ENCODE measurements around the gene TEKT5.

TEKT5 gene

GRCh38 chr16:10699756-10700155, 5.0 kb upstream of the TEKT5 start:
- no peak overlapping the region for H3K27ac ChIP-seq (replicated peaks)
- no peak overlapping the region for H3K4me3 ChIP-seq (replicated peaks; ENCODE audit: insufficient read depth, low read length)
- H3K27me3 ChIP-seq (ENCODE audit: insufficient read depth, poor library complexity, severe bottlenecking) = no peaks in the 10 kb centered on the region
- no peak for DNase-seq (ENCODE audit: low read depth in 1 of 2, low spot score in 1 of 2)
- no peak for TF ChIP-seq POLR2AphosphoS5 (IDR thresholded peaks at IDR 0.05; ENCODE audit: low read depth)
- no peak for TF ChIP-seq REST (IDR thresholded peaks at IDR 0.05; ENCODE audit: insufficient replicate concordance, low read depth)
- no peak for TF ChIP-seq GABPA (IDR thresholded peaks at IDR 0.05; ENCODE audit: low read depth)
- TF ChIP-seq SPI1 (IDR thresholded peaks at IDR 0.05; ENCODE audit: borderline replicate concordance, low read depth) = no peak
- TF ChIP-seq CTCF (IDR thresholded peaks at IDR 0.05; ENCODE audit: insufficient read depth, low read length) = no peak

DNA sequence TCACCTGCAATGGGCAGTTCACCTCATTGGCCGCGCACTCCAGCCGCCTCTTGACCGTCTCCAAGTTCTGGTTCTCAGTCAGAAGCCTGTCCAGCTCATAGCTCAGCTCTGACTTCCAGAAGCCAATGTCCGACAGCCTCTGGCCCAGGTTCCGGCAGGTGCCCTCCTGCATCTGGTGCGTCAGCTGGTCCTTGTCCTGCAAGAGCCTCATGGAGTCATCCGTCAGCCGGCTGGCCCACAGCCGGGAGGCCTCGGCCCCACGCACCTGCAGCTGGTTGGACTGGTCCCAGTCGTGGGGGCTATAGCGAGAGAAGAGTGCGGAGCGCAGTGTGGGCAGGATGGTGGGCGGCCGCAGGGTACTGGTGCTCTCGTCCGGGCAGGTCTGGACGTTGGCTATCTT, 424 bp downstream of the TEKT5 start:
- Histone ChIP-seq H3K4me3 (replicated peaks; ENCODE audit: insufficient read depth, low read length) (no peak overlapping the region), H3K27me3 (ENCODE audit: insufficient read depth, poor library complexity, severe bottlenecking) (no peaks in the 10 kb centered on the region), H3K27ac (replicated peaks) (no peak overlapping the region)
- no peak for DNase-seq (ENCODE audit: low read depth in 1 of 2, low spot score in 1 of 2)
- TF ChIP-seq CTCF (IDR thresholded peaks at IDR 0.05; ENCODE audit: insufficient read depth, low read length) (no peak), REST (IDR thresholded peaks at IDR 0.05; ENCODE audit: insufficient replicate concordance, low read depth) (no peak), SPI1 (IDR thresholded peaks at IDR 0.05; ENCODE audit: borderline replicate concordance, low read depth) (no peak), POLR2AphosphoS5 (IDR thresholded peaks at IDR 0.05; ENCODE audit: low read depth) (no peak)

DNA sequence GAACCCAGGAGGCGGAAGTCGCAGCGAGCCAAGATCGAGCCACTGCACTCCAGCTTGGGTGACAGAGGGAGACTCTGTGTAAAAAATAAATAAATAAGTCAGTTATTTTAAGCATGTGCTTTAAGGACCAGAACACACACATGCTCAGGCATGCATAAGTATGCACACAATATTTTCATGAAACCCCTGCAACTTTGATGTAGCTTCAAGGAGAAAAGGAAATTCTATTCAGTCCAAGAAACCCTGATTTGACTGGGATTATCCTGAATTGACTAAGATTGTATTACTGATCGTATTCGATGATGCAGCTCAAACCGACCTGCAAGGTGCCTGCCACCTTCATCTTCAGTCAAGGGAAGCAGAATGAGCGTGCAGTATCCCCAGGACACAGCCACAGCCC, 841 bp downstream of the TEKT5 start:
- H3K27me3 ChIP-seq (ENCODE audit: insufficient read depth, poor library complexity, severe bottlenecking) = no peaks in the 10 kb centered on the region
- TF ChIP-seq CTCF (IDR thresholded peaks at IDR 0.05; ENCODE audit: insufficient read depth, low read length) = no peak
- no peak for TF ChIP-seq POLR2AphosphoS5 (IDR thresholded peaks at IDR 0.05; ENCODE audit: low read depth)
- TF ChIP-seq SPI1 (IDR thresholded peaks at IDR 0.05; ENCODE audit: borderline replicate concordance, low read depth) = no peak
- TF ChIP-seq REST (IDR thresholded peaks at IDR 0.05; ENCODE audit: insufficient replicate concordance, low read depth) = no peak
- no peak for TF ChIP-seq GABPA (IDR thresholded peaks at IDR 0.05; ENCODE audit: low read depth)
- no peak overlapping the region for H3K27ac ChIP-seq (replicated peaks)

More for the DNA sequence above, 841 bp downstream of the TEKT5 start:
- DNase-seq (ENCODE audit: low read depth in 1 of 2, low spot score in 1 of 2) = no peak
- H3K4me3 ChIP-seq (replicated peaks; ENCODE audit: insufficient read depth, low read length) = no peak overlapping the region
